Suprapubic skin (tissue), 4 donors: Measurements from ENCODE around the gene MPLKIP. TPM values are rescaled to one million over a fixed set of nuclear protein-coding genes. Genes with fewer than 3 reads are reported as not detected.

ENCODE experiments used
- DNase-seq, 2 donors: peaks; one replicate each; pipeline ENCODE4 v3.0.0-alpha.2; 2019; ENCODE audit warnings: low spot score in 2 of 2
- H3K27ac ChIP-seq: fragments of 200-600 bp; sonication (generic); one replicate; pipeline ENCODE4 v1.5.1; 2019
- H3K27me3 ChIP-seq: fragments of 200-600 bp; sonication (generic); one replicate; pipeline ENCODE4 v1.5.1; 2019
- H3K36me3 ChIP-seq: fragments of 200-600 bp; sonication (generic); one replicate; pipeline ENCODE4 v1.5.1; 2019
- H3K4me1 ChIP-seq: fragments of 200-600 bp; sonication (generic); one replicate; pipeline ENCODE4 v1.5.1; 2019
- H3K4me3 ChIP-seq: fragments of 200-600 bp; sonication (generic); one replicate; pipeline ENCODE4 v1.5.1; 2019; ENCODE audit warnings: mild to moderate bottlenecking
- H3K9me3 ChIP-seq: fragments of 200-600 bp; sonication (generic); one replicate; pipeline ENCODE4 v1.5.1; 2019
- EP300 ChIP-seq: sonication (generic); formaldehyde crosslinking; IDR thresholded peaks from one replicate; pipeline ENCODE4 v1.6.1; 2017; ENCODE audit warnings: antibody characterized with exemption
- POLR2A ChIP-seq, 2 donors: fragments of 450-650 bp; IDR thresholded peaks; one replicate each; pipeline ENCODE4 v1.6.1; 2017; ENCODE audit warnings: antibody characterized with exemption in 2 of 2, mild to moderate bottlenecking in 2 of 2, moderate library complexity in 2 of 2
- POLR2AphosphoS5 ChIP-seq, 3 donors: sonication (generic); formaldehyde crosslinking; IDR thresholded peaks; one replicate each; pipeline ENCODE4 v1.6.1; 2017; ENCODE audit warnings: antibody characterized with exemption in 3 of 3
- WGBS: methylation state at CpG from one replicate; pipeline ENCODE4 v1.1.5; 2018; 5-methylcytosine and 5-hydroxymethylcytosine counted together
- total RNA-seq, 4 donors: library from RNA; depleted of rRNA; stranded (reverse); fragments of >200 nt; gene quantifications; one replicate each; pipeline ENCODE4 v1.1.0, GENCODE V29; 2016
- TF ChIP-seq, protein P1 (sequence below), 2 donors: fragments of 200-600 bp in 1 of 2; fragments of 450-650 bp in 1 of 2; sonication (generic) in 1 of 2; IDR thresholded peaks; one replicate each; pipeline ENCODE4 v1.5.1; 2016 to 2019; ENCODE audit warnings: antibody characterized with exemption in 2 of 2, mild to moderate bottlenecking in 1 of 2, moderate library complexity in 1 of 2

Gene MPLKIP
- total RNA-seq, 4 donors from 2014 or later: 24.7 to 44.8 (median 29.9) TPM

DNA sequence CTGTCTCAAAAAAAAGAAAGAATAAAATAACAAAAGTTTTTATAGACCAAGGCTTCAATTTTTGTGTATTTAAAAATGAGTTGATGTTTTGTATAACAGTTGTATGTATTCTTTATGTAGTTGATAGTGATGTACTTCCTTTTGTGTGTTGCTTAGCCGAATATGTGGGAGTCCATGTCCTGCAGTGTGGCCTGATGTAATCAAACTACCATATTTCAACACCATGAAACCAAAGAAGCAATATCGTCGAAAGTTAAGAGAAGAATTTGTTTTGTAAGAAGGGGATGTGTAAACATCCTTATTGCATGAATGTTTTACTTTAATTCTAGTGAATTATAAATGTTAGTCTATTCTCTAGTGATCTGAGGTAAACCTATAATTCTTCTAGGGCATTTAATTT is 56.6 kb downstream of the MPLKIP start:
- Histone ChIP-seq H3K27me3 (no peaks in the 10 kb centered on the region), H3K27ac (no peak overlapping the region), H3K36me3 (peaks cover 25% of the 10 kb centered on the region), H3K4me3 (no peak overlapping the region), H3K4me1 (no peaks in the 10 kb centered on the region), H3K9me3 (no peaks in the 10 kb centered on the region)
- WGBS: 82% methylated on average over 3 of the region's 3 CpGs
- no peak for DNase-seq
- TF ChIP-seq POLR2AphosphoS5 (IDR thresholded peaks at IDR 0.05): no peak
- TF ChIP-seq EP300: no peak
- no peak for TF ChIP-seq POLR2A (IDR thresholded peaks at IDR 0.05)
- TF ChIP-seq, protein P1, sequence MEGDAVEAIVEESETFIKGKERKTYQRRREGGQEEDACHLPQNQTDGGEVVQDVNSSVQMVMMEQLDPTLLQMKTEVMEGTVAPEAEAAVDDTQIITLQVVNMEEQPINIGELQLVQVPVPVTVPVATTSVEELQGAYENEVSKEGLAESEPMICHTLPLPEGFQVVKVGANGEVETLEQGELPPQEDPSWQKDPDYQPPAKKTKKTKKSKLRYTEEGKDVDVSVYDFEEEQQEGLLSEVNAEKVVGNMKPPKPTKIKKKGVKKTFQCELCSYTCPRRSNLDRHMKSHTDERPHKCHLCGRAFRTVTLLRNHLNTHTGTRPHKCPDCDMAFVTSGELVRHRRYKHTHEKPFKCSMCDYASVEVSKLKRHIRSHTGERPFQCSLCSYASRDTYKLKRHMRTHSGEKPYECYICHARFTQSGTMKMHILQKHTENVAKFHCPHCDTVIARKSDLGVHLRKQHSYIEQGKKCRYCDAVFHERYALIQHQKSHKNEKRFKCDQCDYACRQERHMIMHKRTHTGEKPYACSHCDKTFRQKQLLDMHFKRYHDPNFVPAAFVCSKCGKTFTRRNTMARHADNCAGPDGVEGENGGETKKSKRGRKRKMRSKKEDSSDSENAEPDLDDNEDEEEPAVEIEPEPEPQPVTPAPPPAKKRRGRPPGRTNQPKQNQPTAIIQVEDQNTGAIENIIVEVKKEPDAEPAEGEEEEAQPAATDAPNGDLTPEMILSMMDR (IDR thresholded peaks at IDR 0.05): no peak

Other genes starting within 250 kb of the MPLKIP start
- gene CDK13, start 184.4 kb downstream of the MPLKIP start, total RNA-seq: 100 to 1,000 TPM in 1 of 4 donors, 10 to 100 TPM in 3; 47.1 to 123 (median 75.5) TPM
- 1 to 10 TPM in 1 of 4 donors, under 1 TPM in 2, not detected in 1; 0.73 to 2.2 (median 0.98) TPM for gene SUGCT, start 383 bp upstream of the MPLKIP start, total RNA-seq